ENCODE measurements around the gene PPP2R5E.

GRCh38 chr14:63467440-63468072 is 75.6 kb downstream of the PPP2R5E start:
- no peak for TF ChIP-seq GATA3 (IDR thresholded peaks at IDR 0.05; ENCODE audit: low read depth, low read length)
- TF ChIP-seq GATA2 (IDR thresholded peaks at IDR 0.05; ENCODE audit: low read depth, low read length) = no peak
